Astrocyte (in vitro differentiated cells and primary cell): Measurements from ENCODE around the gene LOXHD1. TPM values are rescaled to one million over a fixed set of nuclear protein-coding genes. Genes with fewer than 3 reads are reported as not detected.

Experiments
- DNase-seq: peaks from one replicate; pipeline ENCODE4 v3.0.0-alpha.2; 2010; ENCODE audit warnings: low read depth
- FAIRE-seq: peaks from 2 replicates; lab custom pipeline; 2011; peaks lifted over from hg19 to GRCh38; lab: Jason Lieb, UNC
- H2AFZ ChIP-seq: 2 replicates; pipeline ENCODE4 v1.6.0; 2012; ENCODE audit warnings: low read depth, low read length, inconsistent platforms
- H3K27ac ChIP-seq: 2 replicates; pipeline ENCODE4 v1.5.1; 2011; ENCODE audit warnings: low read depth, low read length, inconsistent platforms
- H3K27me3 ChIP-seq: 2 replicates; pipeline ENCODE4 v1.6.0; 2011; ENCODE audit warnings: low read length, inconsistent platforms; ENCODE audit not compliant: insufficient read depth
- H3K36me3 ChIP-seq: 2 replicates; pipeline ENCODE4 v1.5.1; 2011; ENCODE audit warnings: low read length, inconsistent platforms; ENCODE audit not compliant: insufficient read depth
- H3K4me1 ChIP-seq: 2 replicates; pipeline ENCODE4 v1.5.1; 2011; ENCODE audit warnings: low read length, inconsistent platforms; ENCODE audit not compliant: insufficient read depth
- H3K4me2 ChIP-seq: 2 replicates; pipeline ENCODE4 v1.6.0; 2012; ENCODE audit warnings: low read length, inconsistent platforms
- H3K4me3 ChIP-seq: 2 replicates; pipeline ENCODE4 v1.5.1; 2011; ENCODE audit warnings: low read depth, mild to moderate bottlenecking, low read length, inconsistent platforms; ENCODE audit not compliant: insufficient read depth
- H3K79me2 ChIP-seq: 2 replicates; pipeline ENCODE4 v1.6.0; 2012; ENCODE audit warnings: mild to moderate bottlenecking, low read length, inconsistent platforms; ENCODE audit not compliant: insufficient read depth
- H3K9ac ChIP-seq: 2 replicates; pipeline ENCODE4 v1.6.0; 2012; ENCODE audit warnings: mild to moderate bottlenecking, low read length, inconsistent platforms
- H3K9me3 ChIP-seq: 2 replicates; pipeline ENCODE4 v1.5.1; 2012; ENCODE audit warnings: low read depth, mild to moderate bottlenecking, low read length, inconsistent platforms; ENCODE audit not compliant: insufficient read depth
- H4K20me1 ChIP-seq: 2 replicates; pipeline ENCODE4 v1.6.0; 2012; ENCODE audit warnings: low read length, inconsistent platforms; ENCODE audit not compliant: insufficient read depth
- H3K27ac Mint-ChIP-seq: one replicate; pipeline ENCODE4 v1.8.0; 2021; ENCODE audit warnings: mild to moderate bottlenecking, mixed read lengths; ENCODE audit not compliant: unreplicated experiment
- H3K27me3 Mint-ChIP-seq: one replicate; pipeline ENCODE4 v1.8.0; 2021; ENCODE audit warnings: low read depth, mixed read lengths; ENCODE audit not compliant: unreplicated experiment
- H3K36me3 Mint-ChIP-seq: one replicate; pipeline ENCODE4 v1.8.0; 2021; ENCODE audit warnings: low read depth, mixed read lengths; ENCODE audit not compliant: unreplicated experiment
- H3K4me1 Mint-ChIP-seq: one replicate; pipeline ENCODE4 v1.8.0; 2021; ENCODE audit warnings: low read depth, mixed read lengths; ENCODE audit not compliant: unreplicated experiment
- H3K4me3 Mint-ChIP-seq: one replicate; pipeline ENCODE4 v1.8.0; 2021; ENCODE audit warnings: mild to moderate bottlenecking, moderate library complexity, mixed read lengths; ENCODE audit not compliant: unreplicated experiment
- H3K9me3 Mint-ChIP-seq: one replicate; pipeline ENCODE4 v1.8.0; 2021; ENCODE audit warnings: mild to moderate bottlenecking, mixed read lengths; ENCODE audit not compliant: unreplicated experiment
- CTCF ChIP-seq: IDR thresholded peaks from 2 replicates; pipeline ENCODE4 v1.5.1; 2011; ENCODE audit warnings: low read depth, mild to moderate bottlenecking, inconsistent platforms, low read length, moderate library complexity; ENCODE audit not compliant: insufficient read depth
- EZH2 ChIP-seq: IDR thresholded peaks from 2 replicates; pipeline ENCODE4 v1.6.1; 2012; ENCODE audit warnings: mild to moderate bottlenecking, low read length, inconsistent platforms; ENCODE audit not compliant: insufficient read depth
- total RNA-seq: library from RNA; stranded (reverse); gene quantifications from 2 replicates; pipeline ENCODE4 v1.2.1, GENCODE V29; 2021

Gene LOXHD1
- total RNA-seq, 1 donor from 2014 or later = not detected

- H3K9me3 ChIP-seq = no peaks in the 10 kb centered on the region
- no peak overlapping the region for H3K27ac ChIP-seq
- peaks cover 1% of the 10 kb centered on the region for H3K9me3 Mint-ChIP-seq
- peaks cover 37% of the 10 kb centered on the region for H3K27me3 Mint-ChIP-seq
- no peaks in the 10 kb centered on the region for H3K4me1 Mint-ChIP-seq
- no peak overlapping the region for H3K4me3 Mint-ChIP-seq
- no peak overlapping the region for H3K27ac Mint-ChIP-seq
- no peak overlapping the region for H3K4me2 ChIP-seq
- no peaks in the 10 kb centered on the region for H3K79me2 ChIP-seq
- H3K36me3 ChIP-seq = no peaks in the 10 kb centered on the region
- H4K20me1 ChIP-seq = no peaks in the 10 kb centered on the region
- H3K4me3 ChIP-seq = no peak overlapping the region
- DNase-seq (no peak), FAIRE-seq (no peak)
- no peak overlapping the region for H2AFZ ChIP-seq
- H3K9ac ChIP-seq = no peak overlapping the region
- TF ChIP-seq CTCF = no peak
- TF ChIP-seq EZH2 = no peak
- no peaks in the 10 kb centered on the region for H3K27me3 ChIP-seq
- no peaks in the 10 kb centered on the region for H3K36me3 Mint-ChIP-seq
- H3K4me1 ChIP-seq = no peaks in the 10 kb centered on the region
Observed at GRCh38 chr18:46488471-46489213, 168.4 kb downstream of the LOXHD1 start.

GRCh38 chr18:46485675-46486194 lies 171.3 kb downstream of the LOXHD1 start:
- no peaks in the 10 kb centered on the region for H3K9me3 ChIP-seq
- no peak for FAIRE-seq
- no peak overlapping the region for H3K4me2 ChIP-seq
- Mint-ChIP-seq H3K4me1 (peaks cover 2% of the 10 kb centered on the region), H3K27me3 (peaks cover 20% of the 10 kb centered on the region), H3K4me3 (no peak overlapping the region), H3K9me3 (peaks cover 3% of the 10 kb centered on the region), H3K27ac (no peak overlapping the region), H3K36me3 (no peaks in the 10 kb centered on the region)
- no peak overlapping the region for H2AFZ ChIP-seq
- TF ChIP-seq EZH2 = no peak
- TF ChIP-seq CTCF = no peak
- H3K27ac ChIP-seq = no peak overlapping the region
- no peaks in the 10 kb centered on the region for H4K20me1 ChIP-seq
- H3K9ac ChIP-seq = no peak overlapping the region
- H3K4me3 ChIP-seq = no peak overlapping the region
- H3K79me2 ChIP-seq = no peaks in the 10 kb centered on the region
- no peaks in the 10 kb centered on the region for H3K27me3 ChIP-seq
- DNase-seq = no peak
- H3K4me1 ChIP-seq = no peaks in the 10 kb centered on the region
- H3K36me3 ChIP-seq = no peaks in the 10 kb centered on the region

DNA sequence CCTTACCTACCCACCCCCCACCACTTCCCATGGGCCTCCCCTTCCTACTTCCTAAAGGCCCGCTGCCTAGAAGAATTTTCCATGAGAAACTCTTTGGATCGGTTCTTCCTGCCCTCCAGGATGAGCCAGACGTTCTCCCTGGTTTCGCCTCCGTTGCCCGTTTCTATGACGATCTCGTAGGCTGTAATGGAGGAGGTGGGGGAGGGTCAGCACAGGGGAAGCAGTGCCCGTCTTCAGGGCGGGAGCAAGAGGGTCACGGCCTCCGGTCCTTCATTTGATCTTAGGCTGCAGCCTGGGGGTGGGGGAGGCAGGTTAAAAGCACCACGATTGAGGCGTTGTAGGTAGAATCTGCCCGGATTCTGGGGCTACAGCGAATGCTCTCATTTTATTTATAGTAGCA lies 172.0 kb downstream of the LOXHD1 start:
- Histone ChIP-seq H3K27ac (no peak overlapping the region), H3K79me2 (no peaks in the 10 kb centered on the region), H3K4me2 (no peak overlapping the region), H3K36me3 (no peaks in the 10 kb centered on the region), H3K9me3 (no peaks in the 10 kb centered on the region), H3K4me3 (no peak overlapping the region), H3K27me3 (no peaks in the 10 kb centered on the region), H3K9ac (no peak overlapping the region), H3K4me1 (no peaks in the 10 kb centered on the region), H4K20me1 (no peaks in the 10 kb centered on the region), H2AFZ (no peak overlapping the region)
- no peak for FAIRE-seq
- peaks cover 2% of the 10 kb centered on the region for H3K4me1 Mint-ChIP-seq
- no peaks in the 10 kb centered on the region for H3K36me3 Mint-ChIP-seq
- H3K9me3 Mint-ChIP-seq = peaks cover 3% of the 10 kb centered on the region
- H3K27me3 Mint-ChIP-seq = peaks cover 19% of the 10 kb centered on the region
- no peak overlapping the region for H3K27ac Mint-ChIP-seq
- TF ChIP-seq EZH2 = no peak
- TF ChIP-seq CTCF = no peak
- H3K4me3 Mint-ChIP-seq = no peak overlapping the region
- no peak for DNase-seq
